T-helper 2 cell treated with Interferon-gamma antibody and Interleukin-4, amounts not matched to agents 5 μg/mL and 100 μg/mL, for 36 hours (primary cell): ENCODE results near the gene PTX3.

Source experiments
- DNase-seq: peaks from one replicate; pipeline ENCODE4 v3.0.0; 2021; ENCODE audit warnings: low spot score
- H3K27ac Mint-ChIP-seq: one replicate; pipeline ENCODE4 v1.8.0; 2021; ENCODE audit warnings: mild to moderate bottlenecking, mixed read lengths
- H3K27me3 Mint-ChIP-seq: one replicate; pipeline ENCODE4 v1.8.0; 2021; ENCODE audit warnings: low read depth, mixed read lengths
- H3K36me3 Mint-ChIP-seq: one replicate; pipeline ENCODE4 v1.8.0; 2021; ENCODE audit warnings: low read depth, mixed read lengths
- H3K4me1 Mint-ChIP-seq: one replicate; pipeline ENCODE4 v1.8.0; 2021; ENCODE audit warnings: low read depth, mixed read lengths
- H3K4me3 Mint-ChIP-seq: one replicate; pipeline ENCODE4 v1.8.0; 2022; ENCODE audit warnings: mild to moderate bottlenecking, moderate library complexity, mixed read lengths
- H3K9me3 Mint-ChIP-seq: one replicate; pipeline ENCODE4 v1.8.0; 2021; ENCODE audit warnings: mixed read lengths

PTX3 gene

GRCh38 chr3:157436583-157437291 lies at the start of gene PTX3:
Gene PTX3 (plus strand): TSS chr3:157436850. CDS start chr3:157436934, 84 bp downstream.
- Mint-ChIP-seq H3K27me3 (peaks cover 45% of the 10 kb centered on the region), H3K27ac (no peak within 1 kb of the TSS), H3K36me3 (no peaks in the 10 kb centered on the region), H3K9me3 (no peaks in the 10 kb centered on the region), H3K4me3 (peak within 1 kb of the TSS; percentile 47), H3K4me1 (peaks cover 9% of the 10 kb centered on the region)
- DNase-seq = no peak

GRCh38 chr3:157387708-157388435 lies 48.8 kb upstream of the PTX3 start:
- H3K27me3 Mint-ChIP-seq = no peaks in the 10 kb centered on the region
- H3K4me3 Mint-ChIP-seq = no peak overlapping the region
- no peak for DNase-seq
- H3K4me1 Mint-ChIP-seq = no peaks in the 10 kb centered on the region
- no peaks in the 10 kb centered on the region for H3K36me3 Mint-ChIP-seq
- H3K27ac Mint-ChIP-seq = no peak overlapping the region
- H3K9me3 Mint-ChIP-seq = no peaks in the 10 kb centered on the region

GRCh38 chr3:157388976-157389375 lies 47.7 kb upstream of the PTX3 start:
- H3K9me3 Mint-ChIP-seq = no peaks in the 10 kb centered on the region

GRCh38 chr3:157390713-157391515 lies 45.7 kb upstream of the PTX3 start:
- H3K27ac Mint-ChIP-seq = no peak overlapping the region
- H3K36me3 Mint-ChIP-seq = no peaks in the 10 kb centered on the region
- no peaks in the 10 kb centered on the region for H3K27me3 Mint-ChIP-seq
- no peaks in the 10 kb centered on the region for H3K9me3 Mint-ChIP-seq
- DNase-seq = no peak
- H3K4me1 Mint-ChIP-seq = no peaks in the 10 kb centered on the region
- no peak overlapping the region for H3K4me3 Mint-ChIP-seq

More at GRCh38 chr3:157388976-157389375, 47.7 kb upstream of the PTX3 start:
- H3K27ac Mint-ChIP-seq = no peak overlapping the region
- no peaks in the 10 kb centered on the region for H3K36me3 Mint-ChIP-seq
- H3K27me3 Mint-ChIP-seq = no peaks in the 10 kb centered on the region
- H3K4me1 Mint-ChIP-seq = no peaks in the 10 kb centered on the region
- no peak overlapping the region for H3K4me3 Mint-ChIP-seq
- no peak for DNase-seq

- Mint-ChIP-seq H3K36me3 (no peaks in the 10 kb centered on the region), H3K9me3 (no peaks in the 10 kb centered on the region), H3K4me1 (no peaks in the 10 kb centered on the region), H3K27me3 (no peaks in the 10 kb centered on the region), H3K4me3 (no peak overlapping the region), H3K27ac (no peak overlapping the region)
- DNase-seq = no peak
Observed at GRCh38 chr3:157392104-157392503, 44.5 kb upstream of the PTX3 start.

- Mint-ChIP-seq H3K27ac (no peak overlapping the region), H3K36me3 (no peaks in the 10 kb centered on the region), H3K4me3 (no peak overlapping the region), H3K27me3 (no peaks in the 10 kb centered on the region), H3K4me1 (no peaks in the 10 kb centered on the region), H3K9me3 (no peaks in the 10 kb centered on the region)
- DNase-seq = no peak
Observed at GRCh38 chr3:157393113-157393512, 43.5 kb upstream of the PTX3 start.

- H3K36me3 Mint-ChIP-seq = no peaks in the 10 kb centered on the region
- H3K27me3 Mint-ChIP-seq = no peaks in the 10 kb centered on the region
- H3K9me3 Mint-ChIP-seq = no peaks in the 10 kb centered on the region
- DNase-seq = no peak
- H3K27ac Mint-ChIP-seq = no peak overlapping the region
- H3K4me3 Mint-ChIP-seq = no peak overlapping the region
- H3K4me1 Mint-ChIP-seq = no peaks in the 10 kb centered on the region
Observed at GRCh38 chr3:157394411-157394810, 42.2 kb upstream of the PTX3 start.

GRCh38 chr3:157398598-157398997 lies 38.1 kb upstream of the PTX3 start:
- no peaks in the 10 kb centered on the region for H3K9me3 Mint-ChIP-seq
- no peak for DNase-seq
- no peaks in the 10 kb centered on the region for H3K4me1 Mint-ChIP-seq
- peaks cover 4% of the 10 kb centered on the region for H3K27me3 Mint-ChIP-seq
- H3K36me3 Mint-ChIP-seq = no peaks in the 10 kb centered on the region
- H3K4me3 Mint-ChIP-seq = no peak overlapping the region
- no peak overlapping the region for H3K27ac Mint-ChIP-seq

GRCh38 chr3:157404381-157404780 lies 32.3 kb upstream of the PTX3 start:
- no peak overlapping the region for H3K4me3 Mint-ChIP-seq
- H3K27ac Mint-ChIP-seq = no peak overlapping the region
- H3K36me3 Mint-ChIP-seq = no peaks in the 10 kb centered on the region
- no peak for DNase-seq
- no peaks in the 10 kb centered on the region for H3K9me3 Mint-ChIP-seq
- H3K4me1 Mint-ChIP-seq = no peaks in the 10 kb centered on the region
- H3K27me3 Mint-ChIP-seq = peaks cover 4% of the 10 kb centered on the region

GRCh38 chr3:157405457-157405856 lies 31.2 kb upstream of the PTX3 start:
- Mint-ChIP-seq H3K4me1 (no peaks in the 10 kb centered on the region), H3K9me3 (no peaks in the 10 kb centered on the region), H3K4me3 (no peak overlapping the region), H3K27me3 (peaks cover 5% of the 10 kb centered on the region), H3K36me3 (no peaks in the 10 kb centered on the region), H3K27ac (no peak overlapping the region)
- DNase-seq = no peak

GRCh38 chr3:157406394-157406793 lies 30.3 kb upstream of the PTX3 start:
- H3K27ac Mint-ChIP-seq = no peak overlapping the region
- no peaks in the 10 kb centered on the region for H3K36me3 Mint-ChIP-seq
- no peak for DNase-seq
- H3K4me1 Mint-ChIP-seq = no peaks in the 10 kb centered on the region
- no peaks in the 10 kb centered on the region for H3K9me3 Mint-ChIP-seq
- H3K27me3 Mint-ChIP-seq = peaks cover 2% of the 10 kb centered on the region
- no peak overlapping the region for H3K4me3 Mint-ChIP-seq

GRCh38 chr3:157407769-157408168 lies 28.9 kb upstream of the PTX3 start:
- DNase-seq = no peak
- H3K4me3 Mint-ChIP-seq = no peak overlapping the region
- no peaks in the 10 kb centered on the region for H3K9me3 Mint-ChIP-seq
- peaks cover 2% of the 10 kb centered on the region for H3K27me3 Mint-ChIP-seq
- H3K4me1 Mint-ChIP-seq = no peaks in the 10 kb centered on the region
- no peaks in the 10 kb centered on the region for H3K36me3 Mint-ChIP-seq
- no peak overlapping the region for H3K27ac Mint-ChIP-seq

GRCh38 chr3:157408499-157409149 lies 28.0 kb upstream of the PTX3 start:
- no peaks in the 10 kb centered on the region for H3K4me1 Mint-ChIP-seq
- no peak for DNase-seq
- no peaks in the 10 kb centered on the region for H3K9me3 Mint-ChIP-seq
- no peak overlapping the region for H3K27ac Mint-ChIP-seq
- no peaks in the 10 kb centered on the region for H3K36me3 Mint-ChIP-seq
- H3K4me3 Mint-ChIP-seq = no peak overlapping the region
- H3K27me3 Mint-ChIP-seq = peaks cover 4% of the 10 kb centered on the region

- Mint-ChIP-seq H3K4me3 (no peak overlapping the region), H3K27ac (no peak overlapping the region), H3K9me3 (no peaks in the 10 kb centered on the region), H3K36me3 (no peaks in the 10 kb centered on the region), H3K4me1 (no peaks in the 10 kb centered on the region), H3K27me3 (peaks cover 4% of the 10 kb centered on the region)
- DNase-seq = no peak
Observed at GRCh38 chr3:157409516-157409915, 27.1 kb upstream of the PTX3 start.
